K562 (cell line): ENCODE data around the gene USP22.

Experiments
- MYNN ChIP-seq, 2 experiments: sonication (generic); formaldehyde crosslinking in 1 of 2; IDR thresholded peaks; 2 replicates each; pipeline versions ENCODE4 v1.5.0 to v1.6.1; 2016 to 2020; ENCODE audit warnings: antibody characterized with exemption in 1 of 2, missing genetic modification reagents in 1 of 2
- ZNF77 ChIP-seq: fragments of 250-450 bp; sonication (Bioruptor Pico); IDR thresholded peaks from 2 replicates; pipeline ENCODE4 v1.5.0; 2020
- TF ChIP-seq, protein P1 (sequence below): fragments of 250-450 bp; sonication (Bioruptor Pico); IDR thresholded peaks from 2 replicates; pipeline ENCODE4 v1.5.0; 2020; ENCODE audit warnings: mild to moderate bottlenecking, borderline replicate concordance

- TF ChIP-seq ZNF77 (CRISPR knock-in tag): no peak
- no peak for TF ChIP-seq MYNN (IDR thresholded peaks at IDR 0.05)
- no peak for TF ChIP-seq MYNN (CRISPR knock-in tag; IDR thresholded peaks at IDR 0.05)
- TF ChIP-seq, protein P1, sequence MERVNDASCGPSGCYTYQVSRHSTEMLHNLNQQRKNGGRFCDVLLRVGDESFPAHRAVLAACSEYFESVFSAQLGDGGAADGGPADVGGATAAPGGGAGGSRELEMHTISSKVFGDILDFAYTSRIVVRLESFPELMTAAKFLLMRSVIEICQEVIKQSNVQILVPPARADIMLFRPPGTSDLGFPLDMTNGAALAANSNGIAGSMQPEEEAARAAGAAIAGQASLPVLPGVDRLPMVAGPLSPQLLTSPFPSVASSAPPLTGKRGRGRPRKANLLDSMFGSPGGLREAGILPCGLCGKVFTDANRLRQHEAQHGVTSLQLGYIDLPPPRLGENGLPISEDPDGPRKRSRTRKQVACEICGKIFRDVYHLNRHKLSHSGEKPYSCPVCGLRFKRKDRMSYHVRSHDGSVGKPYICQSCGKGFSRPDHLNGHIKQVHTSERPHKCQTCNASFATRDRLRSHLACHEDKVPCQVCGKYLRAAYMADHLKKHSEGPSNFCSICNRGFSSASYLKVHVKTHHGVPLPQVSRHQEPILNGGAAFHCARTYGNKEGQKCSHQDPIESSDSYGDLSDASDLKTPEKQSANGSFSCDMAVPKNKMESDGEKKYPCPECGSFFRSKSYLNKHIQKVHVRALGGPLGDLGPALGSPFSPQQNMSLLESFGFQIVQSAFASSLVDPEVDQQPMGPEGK (CRISPR knock-in tag): no peak
These were observed 49.6 kb downstream of the USP22 start for GRCh38 chr17:20992987-20993862.
